HepG2 (cell line): ENCODE data around the gene PDP2. TPM values are rescaled to one million over a fixed set of nuclear protein-coding genes. Genes with fewer than 3 reads are reported as not detected.

Experiments
- DR1 ChIP-seq: sonication (generic); formaldehyde crosslinking; IDR thresholded peaks from 2 replicates; pipeline ENCODE4 v1.8.0; 2021; ENCODE audit warnings: mild to moderate bottlenecking, missing genetic modification reagents, inconsistent platforms
- EEA1 ChIP-seq: sonication (generic); formaldehyde crosslinking; IDR thresholded peaks from 2 replicates; pipeline ENCODE4 v1.5.1; 2020; ENCODE audit warnings: mild to moderate bottlenecking, missing genetic modification reagents, borderline replicate concordance
- MED1 ChIP-seq: sonication (generic); formaldehyde crosslinking; IDR thresholded peaks from 2 replicates; pipeline ENCODE4 v1.4.0; 2020; ENCODE audit warnings: missing genetic modification reagents
- MEF2D ChIP-seq: sonication (generic); formaldehyde crosslinking; IDR thresholded peaks from 2 replicates; pipeline ENCODE4 v1.5.1; 2020; ENCODE audit warnings: mild to moderate bottlenecking, missing genetic modification reagents
- NCOA1 ChIP-seq: sonication (generic); formaldehyde crosslinking; IDR thresholded peaks from 2 replicates; pipeline ENCODE4 v1.9.0; 2021; ENCODE audit warnings: missing genetic modification reagents
- POLR2AphosphoS2 ChIP-seq: IDR thresholded peaks from 2 replicates; pipeline ENCODE4 v1.6.1; 2011; ENCODE audit warnings: low read depth, low read length, improper control_type of control experiment
- REL ChIP-seq: sonication (generic); formaldehyde crosslinking; conservative IDR thresholded peaks from 2 replicates; pipeline ENCODE4 v1.8.0; 2022; ENCODE audit warnings: mild to moderate bottlenecking, missing genetic modification reagents, moderate library complexity
- SALL2 ChIP-seq: sonication (generic); formaldehyde crosslinking; IDR thresholded peaks from 2 replicates; pipeline ENCODE4 v1.8.1; 2023; ENCODE audit warnings: mild to moderate bottlenecking, missing genetic modification reagents, inconsistent platforms
- ZFAT ChIP-seq: sonication (generic); formaldehyde crosslinking; conservative IDR thresholded peaks from 2 replicates; pipeline ENCODE4 v1.8.1; 2023; ENCODE audit warnings: missing genetic modification reagents, inconsistent platforms
- ZKSCAN1 ChIP-seq: fragments of 150-350 bp; IDR thresholded peaks from 2 replicates; pipeline ENCODE4 v1.6.1; 2014; ENCODE audit warnings: low read length
- ZNF510 ChIP-seq: sonication (generic); formaldehyde crosslinking; IDR thresholded peaks from 2 replicates; pipeline ENCODE4 v1.4.0; 2020; ENCODE audit warnings: low read depth, mild to moderate bottlenecking, missing genetic modification reagents
- polyA plus RNA-seq, 8 experiments: library from polyadenylated mRNA; depleted of rRNA in 3 of 8; stranded (reverse) in 7 of 8; unstranded in 1 of 8; fragments of >200 nt; fragmentation: Illumina TruSeq in 4 of 8; extraction: Trizol in 4 of 8; gene quantifications; 2 replicates each; pipeline versions ENCODE4 v1.2.1 to v1.2.3, GENCODE V29; 2011 to 2016; ENCODE audit warnings: low read depth in 4 of 8, missing spikeins in 1 of 8, mixed read lengths in 1 of 8; ENCODE audit not compliant: insufficient read depth in 1 of 8
- total RNA-seq, 5 experiments: library from RNA; depleted of rRNA; stranded (reverse); fragments of >200 nt; fragmentation: Illumina TruSeq; extraction: Trizol; gene quantifications; 2 replicates each; pipeline ENCODE4 v1.2.3, GENCODE V29; 2016; ENCODE audit warnings: low read depth in 1 of 5
- TF ChIP-seq, protein P1 (sequence below): sonication (generic); formaldehyde crosslinking; conservative IDR thresholded peaks from 2 replicates; pipeline ENCODE4 v1.4.0; 2020; ENCODE audit warnings: missing genetic modification reagents
- TF ChIP-seq, protein P2 (sequence below): sonication (generic); formaldehyde crosslinking; IDR thresholded peaks from 2 replicates; pipeline ENCODE4 v1.4.0; 2020; ENCODE audit warnings: missing genetic modification reagents
- TF ChIP-seq, protein P3 (sequence below): sonication (generic); formaldehyde crosslinking; IDR thresholded peaks from 2 replicates; pipeline ENCODE4 v1.8.0; 2022; ENCODE audit warnings: mild to moderate bottlenecking, missing genetic modification reagents, moderate library complexity
- TF ChIP-seq, protein P4 (sequence below): sonication (generic); formaldehyde crosslinking; IDR thresholded peaks from 2 replicates; pipeline ENCODE4 v1.8.1; 2023; ENCODE audit warnings: missing genetic modification reagents, mild to moderate bottlenecking, borderline replicate concordance
- TF ChIP-seq, protein P5 (sequence below): sonication (generic); formaldehyde crosslinking; IDR thresholded peaks from 2 replicates; pipeline ENCODE4 v1.5.0; 2020; ENCODE audit warnings: missing genetic modification reagents, mild to moderate bottlenecking, borderline replicate concordance
- TF ChIP-seq, protein P6 (sequence below): sonication (generic); formaldehyde crosslinking; IDR thresholded peaks from 2 replicates; pipeline ENCODE4 v1.5.0; 2020; ENCODE audit warnings: mild to moderate bottlenecking, missing genetic modification reagents, borderline replicate concordance

Gene PDP2
- total and polyA plus RNA-seq, 2 of the 13 experiments (the other 11 are each of a cell fraction or from before 2014, with no cell fraction given), result 12.8 to 15.8 TPM

DNA sequence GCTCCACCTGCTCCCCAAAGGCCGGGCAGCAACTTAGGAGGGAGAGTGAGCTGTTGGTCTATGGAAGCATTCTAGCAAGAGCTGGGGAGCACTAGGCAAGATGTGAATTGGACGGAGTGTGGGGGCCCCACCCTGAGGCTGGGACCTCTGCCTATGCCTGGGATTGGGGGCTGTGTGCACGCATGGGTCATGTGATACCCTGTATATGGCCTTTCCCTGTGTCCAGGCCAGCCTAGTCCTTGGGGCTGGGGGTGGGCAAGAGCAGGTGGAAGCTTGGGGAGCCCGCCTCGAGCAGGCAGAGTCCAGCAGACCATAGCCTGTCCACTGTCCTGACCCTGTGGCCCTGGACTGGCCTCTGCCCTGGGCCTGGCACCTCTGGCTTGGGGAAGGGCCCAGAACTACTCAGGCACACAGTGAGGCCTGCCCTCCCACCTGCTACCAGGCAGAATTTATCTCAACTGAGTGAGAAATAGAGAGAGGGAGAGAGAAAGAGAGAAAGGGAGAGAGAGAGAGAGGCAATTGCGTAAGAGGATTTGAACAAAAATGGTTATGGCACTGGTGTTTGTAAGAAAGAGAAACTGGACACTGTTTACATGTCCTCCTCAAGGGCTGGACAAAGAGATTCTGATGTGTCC, 19.1 kb downstream of the PDP2 start (continued):
- TF ChIP-seq, protein P1, sequence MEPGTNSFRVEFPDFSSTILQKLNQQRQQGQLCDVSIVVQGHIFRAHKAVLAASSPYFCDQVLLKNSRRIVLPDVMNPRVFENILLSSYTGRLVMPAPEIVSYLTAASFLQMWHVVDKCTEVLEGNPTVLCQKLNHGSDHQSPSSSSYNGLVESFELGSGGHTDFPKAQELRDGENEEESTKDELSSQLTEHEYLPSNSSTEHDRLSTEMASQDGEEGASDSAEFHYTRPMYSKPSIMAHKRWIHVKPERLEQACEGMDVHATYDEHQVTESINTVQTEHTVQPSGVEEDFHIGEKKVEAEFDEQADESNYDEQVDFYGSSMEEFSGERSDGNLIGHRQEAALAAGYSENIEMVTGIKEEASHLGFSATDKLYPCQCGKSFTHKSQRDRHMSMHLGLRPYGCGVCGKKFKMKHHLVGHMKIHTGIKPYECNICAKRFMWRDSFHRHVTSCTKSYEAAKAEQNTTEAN (CRISPR knock-in tag), result no peak
- TF ChIP-seq, protein P2, sequence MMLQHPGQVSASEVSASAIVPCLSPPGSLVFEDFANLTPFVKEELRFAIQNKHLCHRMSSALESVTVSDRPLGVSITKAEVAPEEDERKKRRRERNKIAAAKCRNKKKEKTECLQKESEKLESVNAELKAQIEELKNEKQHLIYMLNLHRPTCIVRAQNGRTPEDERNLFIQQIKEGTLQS, result no peak
- TF ChIP-seq NCOA1 (no peak), POLR2AphosphoS2 (no peak), ZNF510 (CRISPR knock-in tag) (no peak), MED1 (CRISPR knock-in tag) (no peak), SALL2 (peak; percentile 44; the same call in 1 of the 2 replicates), REL (CRISPR knock-in tag) (no peak), DR1 (CRISPR knock-in tag) (0 out of 2 replicates have a peak, but pooled peaks have one; percentile 24), ZKSCAN1 (no peak), EEA1 (no peak), ZFAT (CRISPR knock-in tag) (no peak), MEF2D (CRISPR knock-in tag) (0 out of 2 replicates have a peak, but pooled peaks have one; percentile 35)
- TF ChIP-seq, protein P3, sequence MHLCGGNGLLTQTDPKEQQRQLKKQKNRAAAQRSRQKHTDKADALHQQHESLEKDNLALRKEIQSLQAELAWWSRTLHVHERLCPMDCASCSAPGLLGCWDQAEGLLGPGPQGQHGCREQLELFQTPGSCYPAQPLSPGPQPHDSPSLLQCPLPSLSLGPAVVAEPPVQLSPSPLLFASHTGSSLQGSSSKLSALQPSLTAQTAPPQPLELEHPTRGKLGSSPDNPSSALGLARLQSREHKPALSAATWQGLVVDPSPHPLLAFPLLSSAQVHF (CRISPR knock-in tag), result no peak
- TF ChIP-seq, protein P4, sequence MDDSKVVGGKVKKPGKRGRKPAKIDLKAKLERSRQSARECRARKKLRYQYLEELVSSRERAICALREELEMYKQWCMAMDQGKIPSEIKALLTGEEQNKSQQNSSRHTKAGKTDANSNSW, result no peak
- TF ChIP-seq, protein P5, sequence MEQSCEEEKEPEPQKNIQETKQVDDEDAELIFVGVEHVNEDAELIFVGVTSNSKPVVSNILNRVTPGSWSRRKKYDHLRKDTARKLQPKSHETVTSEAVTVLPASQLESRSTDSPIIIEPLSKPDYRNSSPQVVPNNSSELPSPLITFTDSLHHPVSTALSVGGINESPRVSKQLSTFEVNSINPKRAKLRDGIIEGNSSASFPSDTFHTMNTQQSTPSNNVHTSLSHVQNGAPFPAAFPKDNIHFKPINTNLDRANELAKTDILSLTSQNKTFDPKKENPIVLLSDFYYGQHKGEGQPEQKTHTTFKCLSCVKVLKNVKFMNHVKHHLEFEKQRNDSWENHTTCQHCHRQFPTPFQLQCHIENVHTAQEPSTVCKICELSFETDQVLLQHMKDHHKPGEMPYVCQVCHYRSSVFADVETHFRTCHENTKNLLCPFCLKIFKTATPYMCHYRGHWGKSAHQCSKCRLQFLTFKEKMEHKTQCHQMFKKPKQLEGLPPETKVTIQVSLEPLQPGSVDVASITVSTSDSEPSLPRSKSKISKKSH, result peak; percentile 77; the same call in 1 of the 2 replicates
- TF ChIP-seq, protein P6, sequence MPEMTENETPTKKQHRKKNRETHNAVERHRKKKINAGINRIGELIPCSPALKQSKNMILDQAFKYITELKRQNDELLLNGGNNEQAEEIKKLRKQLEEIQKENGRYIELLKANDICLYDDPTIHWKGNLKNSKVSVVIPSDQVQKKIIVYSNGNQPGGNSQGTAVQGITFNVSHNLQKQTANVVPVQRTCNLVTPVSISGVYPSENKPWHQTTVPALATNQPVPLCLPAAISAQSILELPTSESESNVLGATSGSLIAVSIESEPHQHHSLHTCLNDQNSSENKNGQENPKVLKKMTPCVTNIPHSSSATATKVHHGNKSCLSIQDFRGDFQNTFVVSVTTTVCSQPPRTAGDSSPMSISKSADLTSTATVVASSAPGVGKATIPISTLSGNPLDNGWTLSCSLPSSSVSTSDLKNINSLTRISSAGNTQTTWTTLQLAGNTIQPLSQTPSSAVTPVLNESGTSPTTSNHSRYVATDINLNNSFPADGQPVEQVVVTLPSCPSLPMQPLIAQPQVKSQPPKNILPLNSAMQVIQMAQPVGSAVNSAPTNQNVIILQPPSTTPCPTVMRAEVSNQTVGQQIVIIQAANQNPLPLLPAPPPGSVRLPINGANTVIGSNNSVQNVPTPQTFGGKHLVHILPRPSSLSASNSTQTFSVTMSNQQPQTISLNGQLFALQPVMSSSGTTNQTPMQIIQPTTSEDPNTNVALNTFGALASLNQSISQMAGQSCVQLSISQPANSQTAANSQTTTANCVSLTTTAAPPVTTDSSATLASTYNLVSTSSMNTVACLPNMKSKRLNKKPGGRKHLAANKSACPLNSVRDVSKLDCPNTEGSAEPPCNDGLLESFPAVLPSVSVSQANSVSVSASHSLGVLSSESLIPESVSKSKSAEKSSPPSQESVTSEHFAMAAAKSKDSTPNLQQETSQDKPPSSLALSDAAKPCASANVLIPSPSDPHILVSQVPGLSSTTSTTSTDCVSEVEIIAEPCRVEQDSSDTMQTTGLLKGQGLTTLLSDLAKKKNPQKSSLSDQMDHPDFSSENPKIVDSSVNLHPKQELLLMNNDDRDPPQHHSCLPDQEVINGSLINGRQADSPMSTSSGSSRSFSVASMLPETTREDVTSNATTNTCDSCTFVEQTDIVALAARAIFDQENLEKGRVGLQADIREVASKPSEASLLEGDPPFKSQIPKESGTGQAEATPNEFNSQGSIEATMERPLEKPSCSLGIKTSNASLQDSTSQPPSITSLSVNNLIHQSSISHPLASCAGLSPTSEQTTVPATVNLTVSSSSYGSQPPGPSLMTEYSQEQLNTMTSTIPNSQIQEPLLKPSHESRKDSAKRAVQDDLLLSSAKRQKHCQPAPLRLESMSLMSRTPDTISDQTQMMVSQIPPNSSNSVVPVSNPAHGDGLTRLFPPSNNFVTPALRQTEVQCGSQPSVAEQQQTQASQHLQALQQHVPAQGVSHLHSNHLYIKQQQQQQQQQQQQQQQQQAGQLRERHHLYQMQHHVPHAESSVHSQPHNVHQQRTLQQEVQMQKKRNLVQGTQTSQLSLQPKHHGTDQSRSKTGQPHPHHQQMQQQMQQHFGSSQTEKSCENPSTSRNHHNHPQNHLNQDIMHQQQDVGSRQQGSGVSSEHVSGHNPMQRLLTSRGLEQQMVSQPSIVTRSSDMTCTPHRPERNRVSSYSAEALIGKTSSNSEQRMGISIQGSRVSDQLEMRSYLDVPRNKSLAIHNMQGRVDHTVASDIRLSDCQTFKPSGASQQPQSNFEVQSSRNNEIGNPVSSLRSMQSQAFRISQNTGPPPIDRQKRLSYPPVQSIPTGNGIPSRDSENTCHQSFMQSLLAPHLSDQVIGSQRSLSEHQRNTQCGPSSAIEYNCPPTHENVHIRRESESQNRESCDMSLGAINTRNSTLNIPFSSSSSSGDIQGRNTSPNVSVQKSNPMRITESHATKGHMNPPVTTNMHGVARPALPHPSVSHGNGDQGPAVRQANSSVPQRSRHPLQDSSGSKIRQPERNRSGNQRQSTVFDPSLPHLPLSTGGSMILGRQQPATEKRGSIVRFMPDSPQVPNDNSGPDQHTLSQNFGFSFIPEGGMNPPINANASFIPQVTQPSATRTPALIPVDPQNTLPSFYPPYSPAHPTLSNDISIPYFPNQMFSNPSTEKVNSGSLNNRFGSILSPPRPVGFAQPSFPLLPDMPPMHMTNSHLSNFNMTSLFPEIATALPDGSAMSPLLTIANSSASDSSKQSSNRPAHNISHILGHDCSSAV (CRISPR knock-in tag), result no peak
